Measurements from ENCODE around the gene ZNF532. TPM values are rescaled to one million over a fixed set of nuclear protein-coding genes. Genes with fewer than 3 reads are reported as not detected.

ZNF532 gene
- total and polyA plus RNA-seq, 2 experiments from 2014 or later: 28.2 to 108 TPM

- Histone ChIP-seq H3K4me3 (no peak overlapping the region), H3K27ac (no peak overlapping the region), H3K27me3 (no peaks in the 10 kb centered on the region), H3K4me1 (ENCODE audit: low read depth) (peaks cover 4% of the 10 kb centered on the region), H3K36me3 (no peaks in the 10 kb centered on the region), H3K9me3 (ENCODE audit: low read depth) (no peaks in the 10 kb centered on the region)
- TF ChIP-seq CTCF (IDR thresholded peaks at IDR 0.05; ENCODE audit: low read depth, low read length): no peak
- DNase-seq (ENCODE audit: low read depth in 1 of 2, low spot score in 1 of 2): no peak
These were observed 161.7 kb downstream of the ZNF532 start for GRCh38 chr18:59026364-59026763.

- H3K9me3 ChIP-seq (ENCODE audit: low read depth): no peaks in the 10 kb centered on the region
- TF ChIP-seq CTCF (IDR thresholded peaks at IDR 0.05; ENCODE audit: low read depth, low read length): no peak
- DNase-seq (ENCODE audit: low read depth in 1 of 2, low spot score in 1 of 2): no peak
- no peaks in the 10 kb centered on the region for H3K27me3 ChIP-seq
- H3K4me1 ChIP-seq (ENCODE audit: low read depth): peaks cover 4% of the 10 kb centered on the region
- H3K36me3 ChIP-seq: no peaks in the 10 kb centered on the region
- no peak overlapping the region for H3K27ac ChIP-seq
- H3K4me3 ChIP-seq: no peak overlapping the region
These were observed 162.2 kb downstream of the ZNF532 start for GRCh38 chr18:59026831-59027410.

GRCh38 chr18:59029663-59030429 lies 165.2 kb downstream of the ZNF532 start:
- no peak overlapping the region for H3K4me3 ChIP-seq
- no peak for DNase-seq (ENCODE audit: low read depth in 1 of 2, low spot score in 1 of 2)
- H3K4me1 ChIP-seq (ENCODE audit: low read depth): no peaks in the 10 kb centered on the region
- no peak overlapping the region for H3K27ac ChIP-seq
- no peaks in the 10 kb centered on the region for H3K9me3 ChIP-seq (ENCODE audit: low read depth)
- no peaks in the 10 kb centered on the region for H3K36me3 ChIP-seq
- H3K27me3 ChIP-seq: no peaks in the 10 kb centered on the region
- no peak for TF ChIP-seq CTCF (IDR thresholded peaks at IDR 0.05; ENCODE audit: low read depth, low read length)

- H3K27me3 ChIP-seq: no peaks in the 10 kb centered on the region
- DNase-seq (ENCODE audit: low read depth in 1 of 2, low spot score in 1 of 2): no peak
- no peak overlapping the region for H3K4me3 ChIP-seq
- no peak for TF ChIP-seq CTCF (IDR thresholded peaks at IDR 0.05; ENCODE audit: low read depth, low read length)
- H3K4me1 ChIP-seq (ENCODE audit: low read depth): no peaks in the 10 kb centered on the region
- H3K36me3 ChIP-seq: no peaks in the 10 kb centered on the region
- H3K9me3 ChIP-seq (ENCODE audit: low read depth): no peaks in the 10 kb centered on the region
- no peak overlapping the region for H3K27ac ChIP-seq
These were observed 167.6 kb downstream of the ZNF532 start for GRCh38 chr18:59032308-59032707.

GRCh38 chr18:59033359-59033758 lies 168.7 kb downstream of the ZNF532 start:
- Histone ChIP-seq H3K9me3 (ENCODE audit: low read depth) (no peaks in the 10 kb centered on the region), H3K4me1 (ENCODE audit: low read depth) (no peaks in the 10 kb centered on the region), H3K4me3 (no peak overlapping the region), H3K27ac (no peak overlapping the region), H3K27me3 (no peaks in the 10 kb centered on the region), H3K36me3 (no peaks in the 10 kb centered on the region)
- no peak for DNase-seq (ENCODE audit: low read depth in 1 of 2, low spot score in 1 of 2)
- no peak for TF ChIP-seq CTCF (IDR thresholded peaks at IDR 0.05; ENCODE audit: low read depth, low read length)

Data from cardiac muscle cell (in vitro differentiated cells and primary cell).